Uterus (tissue), 2 donors: ENCODE data around the gene FRRS1.

Experiments
- CTCF ChIP-seq, 4 experiments: fragments of 200-600 bp in 2 of 4; fragments of 450-650 bp in 2 of 4; sonication (generic) in 2 of 4; IDR thresholded peaks; one replicate each; pipeline ENCODE4 v1.5.1; 2016 to 2019; ENCODE audit warnings: antibody characterized with exemption in 4 of 4, mild to moderate bottlenecking in 2 of 4, moderate library complexity in 1 of 4
- POLR2A ChIP-seq, 2 donors: fragments of 450-650 bp; IDR thresholded peaks; one replicate each; pipeline ENCODE4 v1.6.1; 2016; ENCODE audit warnings: antibody characterized with exemption in 2 of 2, mild to moderate bottlenecking in 1 of 2, moderate library complexity in 1 of 2

- TF ChIP-seq CTCF (IDR thresholded peaks at IDR 0.05) = no peak
- no peak for TF ChIP-seq POLR2A (IDR thresholded peaks at IDR 0.05)
These were observed 90.4 kb downstream of the FRRS1 start for GRCh38 chr1:99675994-99676393.
